GM12878 (cell line): ENCODE data around the gene RPAP3. TPM values are rescaled to one million over a fixed set of nuclear protein-coding genes. Genes with fewer than 3 reads are reported as not detected.

Experiments used
- ATAC-seq: fragments of 200-7000 bp; cut with Tn5 transposase; 3 replicates; pipeline ENCODE4 v1.9.1; 2020; ENCODE audit warnings: mild to moderate bottlenecking, moderate library complexity
- BruUV-seq: library from RNA; stranded (reverse); fragments of 400-500 nt; replicated peaks from 2 replicates; lab custom pipeline; 2021; lab: Mats Ljungman, UMichigan
- CTCF ChIA-PET: fragments of 300-600 bp; sonication (Branson Sonifier 250); formaldehyde crosslinking; extraction: SDS; loops from one replicate; lab custom pipeline; 2021; ENCODE audit warnings: inconsistent platforms; lab: Yijun Ruan, JAX
- POLR2A ChIA-PET: fragments of 350-600 bp; formaldehyde crosslinking; extraction: SDS; loops from one replicate; lab custom pipeline; 2021; ENCODE audit warnings: inconsistent platforms; lab: Charles Lee
- RAD21 ChIA-PET: fragments of 300-600 bp; sonication (Branson Sonifier 250); formaldehyde crosslinking; loops from one replicate; lab custom pipeline; 2023; ENCODE audit warnings: antibody characterized with exemption; ENCODE audit not compliant: unreplicated experiment; lab: Charles Lee
- SMC1A ChIA-PET: fragments of 300-600 bp; sonication (Branson Sonifier 250); formaldehyde crosslinking; loops from one replicate; lab custom pipeline; 2023; ENCODE audit not compliant: unreplicated experiment, uncharacterized antibody; lab: Charles Lee
- DNase-seq: peaks from one replicate; pipeline ENCODE4 v3.0.0-alpha.2; 2011; ENCODE audit warnings: low read depth, low spot score
- FAIRE-seq: peaks from 3 replicates; lab custom pipeline; 2011; peaks lifted over from hg19 to GRCh38; lab: Jason Lieb, UNC
- H2AFZ ChIP-seq: 2 replicates; pipeline ENCODE4 v1.6.0; 2011; ENCODE audit warnings: low read depth, low read length, control low read depth; ENCODE audit not compliant: control insufficient read depth
- H3K27ac ChIP-seq: 2 replicates; pipeline ENCODE4 v1.5.1; 2011; ENCODE audit warnings: control low read depth; ENCODE audit not compliant: control insufficient read depth, insufficient read depth
- H3K27me3 ChIP-seq, 2 experiments: replicated peaks in 1 of 2; 2 replicates each; pipeline versions ENCODE4 v1.6.0 to v1.6.1; 2011; ENCODE audit warnings: low read length in 1 of 2; ENCODE audit not compliant: control insufficient read depth in 2 of 2, insufficient read depth in 2 of 2
- H3K36me3 ChIP-seq, 2 experiments: 2 replicates each; pipeline ENCODE4 v1.5.1; 2011; ENCODE audit warnings: low read length in 1 of 2; ENCODE audit not compliant: control insufficient read depth in 2 of 2, insufficient read depth in 2 of 2
- H3K4me1 ChIP-seq: 2 replicates; pipeline ENCODE4 v1.6.1; 2011; ENCODE audit warnings: mild to moderate bottlenecking, low read length, moderate library complexity, mixed read lengths; ENCODE audit not compliant: control insufficient read depth, insufficient read depth
- H3K4me2 ChIP-seq: 2 replicates; pipeline ENCODE4 v1.6.0; 2011; ENCODE audit warnings: control low read depth; ENCODE audit not compliant: control insufficient read depth, insufficient read depth
- H3K4me3 ChIP-seq: fragments of 200-600 bp; sonication (generic); 2 replicates; pipeline ENCODE4 v1.5.1; 2016
- H3K79me2 ChIP-seq: 2 replicates; pipeline ENCODE4 v1.6.0; 2011; ENCODE audit warnings: low read length; ENCODE audit not compliant: control insufficient read depth, insufficient read depth
- H3K9ac ChIP-seq: 2 replicates; pipeline ENCODE4 v1.8.0; 2011; ENCODE audit warnings: low read length, control low read depth, mixed read lengths; ENCODE audit not compliant: control insufficient read depth, insufficient read depth
- H3K9me3 ChIP-seq: replicated peaks from 3 replicates; pipeline ENCODE4 v1.5.1; 2011; ENCODE audit warnings: mild to moderate bottlenecking, low read length; ENCODE audit not compliant: control insufficient read depth, insufficient read depth
- H4K20me1 ChIP-seq: 2 replicates; pipeline ENCODE4 v1.6.0; 2011; ENCODE audit not compliant: control insufficient read depth, insufficient read depth
- CHD2 ChIP-seq: IDR thresholded peaks from 2 replicates; pipeline ENCODE4 v1.6.1; 2011; ENCODE audit warnings: low read depth, low read length, improper control_type of control experiment, borderline replicate concordance
- CREB1 ChIP-seq: IDR thresholded peaks from 2 replicates; pipeline ENCODE4 v1.6.1; 2012; ENCODE audit warnings: low read depth, mild to moderate bottlenecking, inconsistent platforms
- EGR1 ChIP-seq, 2 experiments: IDR thresholded peaks; 1 replicate in 1 of 2; 2 replicates in 1 of 2; pipeline ENCODE4 v1.6.1; 2011 to 2012; ENCODE audit warnings: low read depth in 2 of 2, low read length in 2 of 2, borderline replicate concordance in 1 of 2, mild to moderate bottlenecking in 1 of 2, moderate library complexity in 1 of 2
- MTA3 ChIP-seq: IDR thresholded peaks from 2 replicates; pipeline ENCODE4 v1.6.1; 2012; ENCODE audit warnings: low read length, inconsistent platforms, borderline replicate concordance
- NFYA ChIP-seq: IDR thresholded peaks from 2 replicates; pipeline ENCODE4 v1.6.1; 2011; ENCODE audit warnings: low read depth, mild to moderate bottlenecking, low read length, improper control_type of control experiment, borderline replicate concordance
- RAD51 ChIP-seq: fragments of 450-650 bp; IDR thresholded peaks from 2 replicates; pipeline ENCODE4 v1.6.1; 2016; ENCODE audit warnings: moderate library complexity, mild to moderate bottlenecking, inconsistent platforms
- SMAD1 ChIP-seq: fragments of 450-650 bp; IDR thresholded peaks from 2 replicates; pipeline ENCODE4 v1.6.1; 2018; ENCODE audit warnings: mild to moderate bottlenecking, low read depth; ENCODE audit not compliant: partially characterized antibody
- WGBS: methylation state at CpG from one replicate; pipeline ENCODE4 v1.1.6; 2016; ENCODE audit warnings: low lambda C conversion rate; ENCODE audit not compliant: insufficient replicate concordance, insufficient coverage; ENCODE audit errors: missing lambda C conversion rate; 5-methylcytosine and 5-hydroxymethylcytosine counted together
- in situ Hi-C: fragments of 300-500 bp; cut with MboI; formaldehyde crosslinking; loops from 9 replicates; pipeline ENCODE4 v1.14.3; 2018; ENCODE audit warnings: mixed read lengths
- intact Hi-C: fragments of 100-400 bp; cut with micrococcal nuclease; formaldehyde crosslinking; loops from one replicate; pipeline ENCODE4 v1.14.2; 2022; ENCODE audit not compliant: unreplicated experiment
- polyA plus RNA-seq, 11 experiments: library from polyadenylated mRNA; depleted of rRNA in 4 of 11; unstranded in 6 of 11; stranded (reverse) in 5 of 11; fragments of >200 nt; fragmentation: Nextera tagmentation in 4 of 11; fragmentation: Illumina TruSeq in 1 of 11; extraction: Ambion mirVana in 4 of 11; extraction: Trizol in 1 of 11; gene quantifications; 1 replicate in 1 of 11; 2 replicates in 10 of 11; pipeline versions ENCODE4 v1.2.1 to v1.2.3, GENCODE V29; 2011 to 2016; ENCODE audit warnings: inconsistent platforms in 2 of 11, missing spikeins in 2 of 11, low read depth in 1 of 11
- total RNA-seq, 4 experiments: library from RNA; depleted of rRNA in 3 of 4; stranded (reverse); fragments of >200 nt in 3 of 4; fragmentation: Illumina TruSeq in 1 of 4; extraction: Trizol in 1 of 4; gene quantifications; 2 replicates each; pipeline versions ENCODE4 v1.2.1 to v1.2.3, GENCODE V29; 2013 to 2021
- TF ChIP-seq, protein P1 (sequence below), 3 experiments: IDR thresholded peaks in 2 of 3; conservative IDR thresholded peaks in 1 of 3; 2 replicates each; pipeline ENCODE4 v1.5.1; 2011; ENCODE audit warnings: low read depth in 3 of 3, low read length in 3 of 3, mild to moderate bottlenecking in 3 of 3, control low read depth in 2 of 3, moderate library complexity in 2 of 3, inconsistent platforms in 1 of 3, mixed read lengths in 1 of 3; ENCODE audit not compliant: control insufficient read depth in 2 of 3, insufficient read depth in 1 of 3; ENCODE audit errors: extremely low read depth in 1 of 3
- TF ChIP-seq, protein P2 (sequence below): IDR thresholded peaks from 2 replicates; pipeline ENCODE4 v1.6.1; 2011; ENCODE audit warnings: borderline replicate concordance, low read depth, mild to moderate bottlenecking, moderate library complexity, mixed read lengths, low read length; ENCODE audit not compliant: insufficient read depth; ENCODE audit errors: extremely low read length
- TF ChIP-seq, protein P3 (sequence below): fragments of 450-650 bp; IDR thresholded peaks from 2 replicates; pipeline ENCODE4 v1.6.1; 2014; ENCODE audit warnings: mild to moderate bottlenecking
- TF ChIP-seq, protein P4 (sequence below): fragments of 450-650 bp; IDR thresholded peaks from 2 replicates; pipeline ENCODE4 v1.6.1; 2017; ENCODE audit warnings: antibody characterized with exemption, mild to moderate bottlenecking, moderate library complexity
- TF ChIP-seq, protein P5 (sequence below): fragments of 450-650 bp; IDR thresholded peaks from 2 replicates; pipeline ENCODE4 v1.6.1; 2017; ENCODE audit warnings: mild to moderate bottlenecking

The RPAP3 gene
- total and polyA plus RNA-seq, 10 of the 15 experiments (the other 5 are each of a cell fraction or from before 2014, with no cell fraction given) = 14.1 to 50.6 (median 28.4) TPM

DNA sequence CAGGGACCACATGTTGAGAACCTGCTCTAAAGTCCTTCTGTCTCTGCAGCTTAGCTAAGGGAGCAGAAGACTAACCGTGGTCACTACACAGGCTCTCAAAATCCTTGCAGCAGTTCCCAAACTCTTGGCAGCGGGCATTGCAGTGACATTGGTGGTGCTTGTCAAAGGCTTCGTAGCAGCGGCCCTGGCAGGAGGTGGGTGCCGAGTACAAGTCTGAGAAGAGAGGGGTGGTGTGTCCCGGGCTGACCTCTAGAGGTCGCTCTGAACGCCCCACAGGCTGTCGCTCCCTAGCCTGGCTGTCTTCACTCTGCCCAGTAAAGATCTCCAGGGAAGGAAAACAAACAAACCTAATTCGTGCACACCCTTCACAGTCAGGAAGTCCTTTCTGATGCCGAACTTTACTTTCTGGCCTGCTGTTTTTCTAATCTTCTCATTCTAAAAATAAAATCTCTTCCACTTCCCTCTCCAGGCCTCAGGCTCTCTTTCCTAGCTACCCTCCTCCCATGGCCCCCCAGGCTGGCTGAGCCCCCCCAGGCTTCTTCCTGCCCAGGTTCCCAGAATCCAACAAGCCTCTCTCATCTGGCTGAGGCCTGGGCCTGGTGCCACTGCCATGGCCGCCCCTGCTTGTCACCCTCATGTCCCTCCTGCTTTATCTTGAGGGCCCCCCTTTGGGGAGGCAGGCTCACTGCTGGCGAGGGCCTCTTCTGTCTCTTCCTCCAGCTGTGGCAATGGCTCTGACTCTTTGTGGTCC is 11.8 kb upstream of the RPAP3 start:
- no peaks in the 10 kb centered on the region for H3K4me1 ChIP-seq
- WGBS = 40% methylated on average over 13 of the region's 13 CpGs
- ATAC-seq = peak; percentile 61
- no peak overlapping the region for H3K4me2 ChIP-seq
- H3K27ac ChIP-seq = no peak overlapping the region
- ChIA-PET CTCF (interaction anchor here (0.6 to 8.1 kb wide), 16 partner anchors 9 to 168 kb away, joined by 3 to 151 read pairs (median 8); partner anchors contain the start of genes RAPGEF3 and RPAP3), SMC1A (interaction anchor here (1.0 to 10.8 kb wide), 9 partner anchors 9 to 120 kb away, joined by 3 to 129 read pairs (median 6); no protein-coding TSS in a partner anchor), RAD21 (interaction anchor here (0.9 to 5.6 kb wide), 7 partner anchors 8 to 121 kb away, joined by 3 to 60 read pairs (median 5); partner anchors contain the start of gene ENDOU), POLR2A (interaction anchor here (1.9 kb wide), 1 partner anchor 10 kb away, joined by 6 read pairs; no protein-coding TSS in a partner anchor)
- H3K79me2 ChIP-seq = no peaks in the 10 kb centered on the region
- FAIRE-seq = peak; percentile 41
- H3K9me3 ChIP-seq = no peaks in the 10 kb centered on the region
- H2AFZ ChIP-seq = no peak overlapping the region
- no peak overlapping the region for H3K4me3 ChIP-seq
- intact Hi-C loops = loop anchor here (5.0 kb wide), 1 partner anchor 450 kb away; no protein-coding TSS in a partner anchor
- no peaks in the 10 kb centered on the region for H4K20me1 ChIP-seq
- no peaks in the 10 kb centered on the region for H3K36me3 ChIP-seq
- in situ Hi-C loops = no loop called here
- DNase-seq = no peak
- no peak overlapping the region for H3K9ac ChIP-seq
- H3K27me3 ChIP-seq = no peaks in the 10 kb centered on the region
- no TSS peak for BruUV-seq
- TF ChIP-seq, protein P1, sequence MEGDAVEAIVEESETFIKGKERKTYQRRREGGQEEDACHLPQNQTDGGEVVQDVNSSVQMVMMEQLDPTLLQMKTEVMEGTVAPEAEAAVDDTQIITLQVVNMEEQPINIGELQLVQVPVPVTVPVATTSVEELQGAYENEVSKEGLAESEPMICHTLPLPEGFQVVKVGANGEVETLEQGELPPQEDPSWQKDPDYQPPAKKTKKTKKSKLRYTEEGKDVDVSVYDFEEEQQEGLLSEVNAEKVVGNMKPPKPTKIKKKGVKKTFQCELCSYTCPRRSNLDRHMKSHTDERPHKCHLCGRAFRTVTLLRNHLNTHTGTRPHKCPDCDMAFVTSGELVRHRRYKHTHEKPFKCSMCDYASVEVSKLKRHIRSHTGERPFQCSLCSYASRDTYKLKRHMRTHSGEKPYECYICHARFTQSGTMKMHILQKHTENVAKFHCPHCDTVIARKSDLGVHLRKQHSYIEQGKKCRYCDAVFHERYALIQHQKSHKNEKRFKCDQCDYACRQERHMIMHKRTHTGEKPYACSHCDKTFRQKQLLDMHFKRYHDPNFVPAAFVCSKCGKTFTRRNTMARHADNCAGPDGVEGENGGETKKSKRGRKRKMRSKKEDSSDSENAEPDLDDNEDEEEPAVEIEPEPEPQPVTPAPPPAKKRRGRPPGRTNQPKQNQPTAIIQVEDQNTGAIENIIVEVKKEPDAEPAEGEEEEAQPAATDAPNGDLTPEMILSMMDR (IDR thresholded peaks at IDR 0.05 in 2 of 3, conservative IDR thresholded peaks at IDR 0.05 in 1 of 3; ENCODE audit: control insufficient read depth in 2 of 3, extremely low read depth in 1 of 3, insufficient read depth in 1 of 3, low read depth in 3 of 3, low read length in 3 of 3) = peak; percentile 41 to 49 (median 46); a peak in 5 of 6 replicates
- no peak for TF ChIP-seq MTA3
- TF ChIP-seq, protein P2, sequence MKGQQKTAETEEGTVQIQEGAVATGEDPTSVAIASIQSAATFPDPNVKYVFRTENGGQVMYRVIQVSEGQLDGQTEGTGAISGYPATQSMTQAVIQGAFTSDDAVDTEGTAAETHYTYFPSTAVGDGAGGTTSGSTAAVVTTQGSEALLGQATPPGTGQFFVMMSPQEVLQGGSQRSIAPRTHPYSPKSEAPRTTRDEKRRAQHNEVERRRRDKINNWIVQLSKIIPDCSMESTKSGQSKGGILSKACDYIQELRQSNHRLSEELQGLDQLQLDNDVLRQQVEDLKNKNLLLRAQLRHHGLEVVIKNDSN = no peak
- TF ChIP-seq, protein P3, sequence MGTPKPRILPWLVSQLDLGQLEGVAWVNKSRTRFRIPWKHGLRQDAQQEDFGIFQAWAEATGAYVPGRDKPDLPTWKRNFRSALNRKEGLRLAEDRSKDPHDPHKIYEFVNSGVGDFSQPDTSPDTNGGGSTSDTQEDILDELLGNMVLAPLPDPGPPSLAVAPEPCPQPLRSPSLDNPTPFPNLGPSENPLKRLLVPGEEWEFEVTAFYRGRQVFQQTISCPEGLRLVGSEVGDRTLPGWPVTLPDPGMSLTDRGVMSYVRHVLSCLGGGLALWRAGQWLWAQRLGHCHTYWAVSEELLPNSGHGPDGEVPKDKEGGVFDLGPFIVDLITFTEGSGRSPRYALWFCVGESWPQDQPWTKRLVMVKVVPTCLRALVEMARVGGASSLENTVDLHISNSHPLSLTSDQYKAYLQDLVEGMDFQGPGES = no peak
- TF ChIP-seq, protein P4, sequence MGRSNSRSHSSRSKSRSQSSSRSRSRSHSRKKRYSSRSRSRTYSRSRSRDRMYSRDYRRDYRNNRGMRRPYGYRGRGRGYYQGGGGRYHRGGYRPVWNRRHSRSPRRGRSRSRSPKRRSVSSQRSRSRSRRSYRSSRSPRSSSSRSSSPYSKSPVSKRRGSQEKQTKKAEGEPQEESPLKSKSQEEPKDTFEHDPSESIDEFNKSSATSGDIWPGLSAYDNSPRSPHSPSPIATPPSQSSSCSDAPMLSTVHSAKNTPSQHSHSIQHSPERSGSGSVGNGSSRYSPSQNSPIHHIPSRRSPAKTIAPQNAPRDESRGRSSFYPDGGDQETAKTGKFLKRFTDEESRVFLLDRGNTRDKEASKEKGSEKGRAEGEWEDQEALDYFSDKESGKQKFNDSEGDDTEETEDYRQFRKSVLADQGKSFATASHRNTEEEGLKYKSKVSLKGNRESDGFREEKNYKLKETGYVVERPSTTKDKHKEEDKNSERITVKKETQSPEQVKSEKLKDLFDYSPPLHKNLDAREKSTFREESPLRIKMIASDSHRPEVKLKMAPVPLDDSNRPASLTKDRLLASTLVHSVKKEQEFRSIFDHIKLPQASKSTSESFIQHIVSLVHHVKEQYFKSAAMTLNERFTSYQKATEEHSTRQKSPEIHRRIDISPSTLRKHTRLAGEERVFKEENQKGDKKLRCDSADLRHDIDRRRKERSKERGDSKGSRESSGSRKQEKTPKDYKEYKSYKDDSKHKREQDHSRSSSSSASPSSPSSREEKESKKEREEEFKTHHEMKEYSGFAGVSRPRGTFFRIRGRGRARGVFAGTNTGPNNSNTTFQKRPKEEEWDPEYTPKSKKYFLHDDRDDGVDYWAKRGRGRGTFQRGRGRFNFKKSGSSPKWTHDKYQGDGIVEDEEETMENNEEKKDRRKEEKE = no peak
- TF ChIP-seq CREB1 = no peak
- no peak for TF ChIP-seq NFYA
- TF ChIP-seq RAD51 = no peak
- TF ChIP-seq, protein P5, sequence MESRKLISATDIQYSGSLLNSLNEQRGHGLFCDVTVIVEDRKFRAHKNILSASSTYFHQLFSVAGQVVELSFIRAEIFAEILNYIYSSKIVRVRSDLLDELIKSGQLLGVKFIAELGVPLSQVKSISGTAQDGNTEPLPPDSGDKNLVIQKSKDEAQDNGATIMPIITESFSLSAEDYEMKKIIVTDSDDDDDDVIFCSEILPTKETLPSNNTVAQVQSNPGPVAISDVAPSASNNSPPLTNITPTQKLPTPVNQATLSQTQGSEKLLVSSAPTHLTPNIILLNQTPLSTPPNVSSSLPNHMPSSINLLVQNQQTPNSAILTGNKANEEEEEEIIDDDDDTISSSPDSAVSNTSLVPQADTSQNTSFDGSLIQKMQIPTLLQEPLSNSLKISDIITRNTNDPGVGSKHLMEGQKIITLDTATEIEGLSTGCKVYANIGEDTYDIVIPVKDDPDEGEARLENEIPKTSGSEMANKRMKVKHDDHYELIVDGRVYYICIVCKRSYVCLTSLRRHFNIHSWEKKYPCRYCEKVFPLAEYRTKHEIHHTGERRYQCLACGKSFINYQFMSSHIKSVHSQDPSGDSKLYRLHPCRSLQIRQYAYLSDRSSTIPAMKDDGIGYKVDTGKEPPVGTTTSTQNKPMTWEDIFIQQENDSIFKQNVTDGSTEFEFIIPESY = no peak
- no peak for TF ChIP-seq EGR1 (IDR thresholded peaks at IDR 0.05; ENCODE audit: borderline replicate concordance in 1 of 2, low read depth in 2 of 2, low read length in 2 of 2)
- no peak for TF ChIP-seq CHD2
- TF ChIP-seq SMAD1 = no peak
